CD4-positive, alpha-beta memory T cell (primary cell): ENCODE measurements around the gene SIRT4. TPM values are rescaled to one million over a fixed set of nuclear protein-coding genes. Genes with fewer than 3 reads are reported as not detected.

ENCODE experiments used
- CTCF ChIA-PET: fragments of 350-600 bp; sonication (Branson Sonifier 250); formaldehyde crosslinking; loops from one replicate; lab custom pipeline; 2021; ENCODE audit warnings: inconsistent platforms; ENCODE audit not compliant: partially characterized antibody; lab: Charles Lee
- POLR2A ChIA-PET: fragments of 350-600 bp; sonication (Branson Sonifier 250); formaldehyde crosslinking; loops from one replicate; lab custom pipeline; 2021; ENCODE audit not compliant: partially characterized antibody; lab: Charles Lee
- DNase-seq, 5 donors: peaks; one replicate each; pipeline versions ENCODE4 v3.0.0 to v3.0.0-alpha.2; 2020 to 2022; ENCODE audit warnings: mixed read lengths in 1 of 5
- H3K27ac ChIP-seq: one replicate; pipeline ENCODE4 v1.7.0; 2013; ENCODE audit warnings: low read depth, low read length
- H3K27me3 ChIP-seq: 2 replicates; pipeline ENCODE4 v1.7.0; 2013; ENCODE audit warnings: mild to moderate bottlenecking, low read length, moderate library complexity; ENCODE audit not compliant: insufficient read depth
- H3K36me3 ChIP-seq: 2 replicates; pipeline ENCODE4 v1.7.0; 2013; ENCODE audit warnings: mild to moderate bottlenecking, low read length, moderate library complexity; ENCODE audit not compliant: insufficient read depth
- H3K4me1 ChIP-seq: 2 replicates; pipeline ENCODE4 v1.7.0; 2013; ENCODE audit warnings: mild to moderate bottlenecking, low read length, moderate library complexity; ENCODE audit not compliant: insufficient read depth
- H3K4me3 ChIP-seq, 2 donors: one replicate each; pipeline ENCODE4 v1.7.0; 2013; ENCODE audit warnings: low read length in 2 of 2, mild to moderate bottlenecking in 1 of 2
- H3K9me3 ChIP-seq, 2 donors: one replicate each; pipeline ENCODE4 v1.7.0; 2013; ENCODE audit warnings: low read length in 2 of 2, control low read depth in 1 of 2; ENCODE audit not compliant: control insufficient read depth in 1 of 2
- H3K27ac Mint-ChIP-seq, 7 donors: one replicate each; pipeline ENCODE4 v1.8.0; 2020 to 2021; ENCODE audit warnings: mixed read lengths in 7 of 7, mild to moderate bottlenecking in 6 of 7, inconsistent platforms in 3 of 7, moderate library complexity in 3 of 7
- H3K27me3 Mint-ChIP-seq, 2 donors: one replicate each; pipeline ENCODE4 v1.8.0; 2020 to 2021; ENCODE audit warnings: mixed read lengths in 2 of 2
- H3K36me3 Mint-ChIP-seq, 2 donors: one replicate each; pipeline ENCODE4 v1.8.0; 2020 to 2021; ENCODE audit warnings: mixed read lengths in 2 of 2, inconsistent platforms in 1 of 2, mild to moderate bottlenecking in 1 of 2
- H3K4me1 Mint-ChIP-seq, 4 donors: one replicate each; pipeline ENCODE4 v1.8.0; 2020 to 2021; ENCODE audit warnings: mixed read lengths in 4 of 4, mild to moderate bottlenecking in 1 of 4
- H3K4me3 Mint-ChIP-seq, 8 donors: one replicate each; pipeline ENCODE4 v1.8.0; 2020 to 2021; ENCODE audit warnings: mixed read lengths in 8 of 8, mild to moderate bottlenecking in 7 of 8, moderate library complexity in 6 of 8, inconsistent platforms in 3 of 8
- H3K9me3 Mint-ChIP-seq, 8 donors: one replicate each; pipeline ENCODE4 v1.8.0; 2020 to 2021; ENCODE audit warnings: mixed read lengths in 8 of 8, mild to moderate bottlenecking in 5 of 8, inconsistent platforms in 3 of 8, moderate library complexity in 1 of 8
- intact Hi-C: fragments of 100-400 bp; cut with micrococcal nuclease; formaldehyde crosslinking; loops from one replicate; pipeline ENCODE4 v1.15.1; 2023
- polyA plus RNA-seq, 2 donors: library from polyadenylated mRNA; unstranded; fragments of 300-500 nt; fragmentation: Illumina TruSeq; gene quantifications; one replicate each; pipeline ENCODE4 v1.2.3, GENCODE V29; 2021
- total RNA-seq, 2 experiments: library from RNA; stranded (reverse); gene quantifications; one replicate each; pipeline ENCODE4 v1.2.3, GENCODE V29; 2021

Gene SIRT4
- total and polyA plus RNA-seq, 4 experiments from 2014 or later, result 0.46 to 5.9 (median 3.5) TPM

DNA sequence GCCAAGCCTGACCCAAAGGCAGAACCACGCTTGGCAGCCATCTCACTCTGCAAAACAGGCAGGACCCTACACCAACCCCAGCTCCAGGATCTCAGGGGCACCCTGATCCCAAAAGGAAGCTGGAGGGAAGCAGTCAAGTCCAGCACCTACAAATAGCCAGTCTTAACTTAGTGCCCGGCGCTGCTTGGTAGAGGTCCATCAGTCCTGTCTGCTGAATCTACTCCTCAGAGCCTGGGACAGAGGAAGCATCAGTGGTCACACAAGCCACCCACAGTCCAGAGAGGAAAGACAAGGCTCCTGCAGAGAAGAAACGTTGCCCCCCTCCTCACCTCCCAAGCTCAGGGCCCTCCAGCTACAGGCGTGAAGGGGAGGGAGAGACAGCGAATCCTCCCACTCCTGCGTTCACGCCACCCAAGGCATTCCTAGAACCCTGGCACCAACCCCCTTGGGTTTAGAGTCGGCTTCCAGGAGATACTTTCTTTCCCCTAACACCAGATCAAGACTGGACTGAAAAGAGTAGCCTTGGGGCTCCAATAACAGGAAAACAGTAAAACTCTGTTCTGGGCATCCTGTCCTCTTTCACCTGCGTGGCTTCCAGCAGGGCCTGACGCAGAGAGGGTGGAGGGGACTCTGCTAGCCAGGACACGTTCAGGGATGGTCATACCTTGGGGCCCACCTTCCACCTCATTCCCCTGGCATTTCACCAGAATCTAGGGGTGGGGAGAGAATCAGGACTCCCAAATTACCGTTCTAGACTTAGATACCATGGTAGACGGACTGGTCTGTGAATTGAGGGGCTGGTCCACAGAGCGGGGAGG lies 37.8 kb upstream of the SIRT4 start:
- peaks cover 13 to 38% of the 10 kb centered on the region in 2 donors for H3K36me3 Mint-ChIP-seq
- ChIA-PET CTCF (interaction anchor here (0.7 to 32.3 kb wide), 8 partner anchors 14 to 114 kb away, joined by 3 to 1075 read pairs (median 60); partner anchors contain the start of genes RNU4-1, RNU4-2, RPLP0 and SIRT4), POLR2A (interaction anchor here (0.6 to 12.5 kb wide), 8 partner anchors 14 to 832 kb away, joined by 3 to 338 read pairs (median 92); partner anchors contain the start of genes RAB35, RNU4-1, RNU4-2 and RPLP0)
- peak in 1 of 5 donors; percentile 29 for DNase-seq
- H3K4me3 ChIP-seq, result peak overlapping the region; percentile 59 to 85
- H3K4me1 Mint-ChIP-seq, result peaks cover 35 to 65% (median 49%) of the 10 kb centered on the region in 4 donors
- H3K36me3 ChIP-seq, result no peaks in the 10 kb centered on the region
- peak overlapping the region; percentile 89 to 100 (median 94) for H3K4me3 Mint-ChIP-seq
- peak overlapping the region; percentile 92 to 98 (median 96) for H3K27ac Mint-ChIP-seq
- no peaks in the 10 kb centered on the region for H3K9me3 ChIP-seq
- peak overlapping the region; percentile 81 for H3K27ac ChIP-seq
- peaks cover 57% of the 10 kb centered on the region for H3K4me1 ChIP-seq
- peaks cover 0 to 1% (median 0%) of the 10 kb centered on the region in 8 donors for H3K9me3 Mint-ChIP-seq
- intact Hi-C loops, result no loop called here
- H3K27me3 Mint-ChIP-seq, result no peaks in the 10 kb centered on the region
- no peaks in the 10 kb centered on the region for H3K27me3 ChIP-seq

- intact Hi-C loops, result loop anchor here (1.0 kb wide), 4 partner anchors 13 to 64 kb away; partner anchors contain the start of genes RNU4-1 and RPLP0
- no peaks in the 10 kb centered on the region for H3K27me3 Mint-ChIP-seq
- peak in 1 of 5 donors; percentile 50 for DNase-seq
- H3K4me1 Mint-ChIP-seq, result peaks cover 28 to 58% (median 43%) of the 10 kb centered on the region in 4 donors
- Histone ChIP-seq H3K36me3 (no peaks in the 10 kb centered on the region), H3K27me3 (no peaks in the 10 kb centered on the region), H3K27ac (peak overlapping the region; percentile 81), H3K4me3 (peak overlapping the region; percentile 59 to 85), H3K4me1 (peaks cover 50% of the 10 kb centered on the region), H3K9me3 (no peaks in the 10 kb centered on the region)
- peak overlapping the region; percentile 89 to 100 (median 94) for H3K4me3 Mint-ChIP-seq
- peaks cover 0 to 1% (median 0%) of the 10 kb centered on the region in 8 donors for H3K9me3 Mint-ChIP-seq
- ChIA-PET POLR2A (interaction anchor here (0.7 to 12.5 kb wide), 14 partner anchors 14 to 148 kb away, joined by 3 to 338 read pairs (median 5); partner anchors contain the start of genes RAB35, RNU4-1, RNU4-2 and RPLP0), CTCF (interaction anchor here (0.7 to 32.3 kb wide), 10 partner anchors 15 to 148 kb away, joined by 3 to 1075 read pairs (median 18); partner anchors contain the start of genes RAB35, RNU4-1, RNU4-2 and RPLP0)
- H3K27ac Mint-ChIP-seq, result peak overlapping the region; percentile 92 to 98 (median 96)
- H3K36me3 Mint-ChIP-seq, result peaks cover 9 to 32% of the 10 kb centered on the region in 2 donors
These were observed 37.1 kb upstream of the SIRT4 start for GRCh38 chr12:120264904-120265472.

- H3K27me3 ChIP-seq, result no peaks in the 10 kb centered on the region
- Mint-ChIP-seq H3K9me3 (peaks cover 0 to 1% (median 0%) of the 10 kb centered on the region in 8 donors), H3K4me3 (peak within 1 kb of the TSS; percentile 89 to 100 (median 94)), H3K4me1 (peaks cover 24 to 51% (median 37%) of the 10 kb centered on the region in 4 donors), H3K36me3 (peaks cover 9 to 27% of the 10 kb centered on the region in 2 donors), H3K27me3 (no peaks in the 10 kb centered on the region), H3K27ac (peak within 1 kb of the TSS; percentile 92 to 98 (median 96))
- intact Hi-C loops, result loop anchor here (1.0 kb wide), 4 partner anchors 13 to 64 kb away; partner anchors contain the start of genes RNU4-1 and RPLP0
- H3K9me3 ChIP-seq, result no peaks in the 10 kb centered on the region
- ChIA-PET POLR2A (interaction anchor here (0.7 to 12.5 kb wide), 14 partner anchors 15 to 148 kb away, joined by 3 to 338 read pairs (median 5); partner anchors contain the start of genes RAB35, RNU4-1, RNU4-2 and RPLP0), CTCF (interaction anchor here (0.7 to 32.3 kb wide), 12 partner anchors 16 to 192 kb away, joined by 3 to 1075 read pairs (median 5); partner anchors contain the start of genes RAB35, RNU4-1, RNU4-2 and RPLP0)
- peaks cover 44% of the 10 kb centered on the region for H3K4me1 ChIP-seq
- H3K36me3 ChIP-seq, result no peaks in the 10 kb centered on the region
- peak; percentile 84 to 93 (median 89) for DNase-seq
- peak within 1 kb of the TSS; percentile 59 to 85 for H3K4me3 ChIP-seq
- H3K27ac ChIP-seq, result peak within 1 kb of the TSS; percentile 81
These were observed 36.5 kb upstream of the SIRT4 start, which contains the start of gene PXN for GRCh38 chr12:120265473-120266179. PXN (minus strand) TSS chr12:120265730; CDS start chr12:120265629, 101 bp downstream.

DNA sequence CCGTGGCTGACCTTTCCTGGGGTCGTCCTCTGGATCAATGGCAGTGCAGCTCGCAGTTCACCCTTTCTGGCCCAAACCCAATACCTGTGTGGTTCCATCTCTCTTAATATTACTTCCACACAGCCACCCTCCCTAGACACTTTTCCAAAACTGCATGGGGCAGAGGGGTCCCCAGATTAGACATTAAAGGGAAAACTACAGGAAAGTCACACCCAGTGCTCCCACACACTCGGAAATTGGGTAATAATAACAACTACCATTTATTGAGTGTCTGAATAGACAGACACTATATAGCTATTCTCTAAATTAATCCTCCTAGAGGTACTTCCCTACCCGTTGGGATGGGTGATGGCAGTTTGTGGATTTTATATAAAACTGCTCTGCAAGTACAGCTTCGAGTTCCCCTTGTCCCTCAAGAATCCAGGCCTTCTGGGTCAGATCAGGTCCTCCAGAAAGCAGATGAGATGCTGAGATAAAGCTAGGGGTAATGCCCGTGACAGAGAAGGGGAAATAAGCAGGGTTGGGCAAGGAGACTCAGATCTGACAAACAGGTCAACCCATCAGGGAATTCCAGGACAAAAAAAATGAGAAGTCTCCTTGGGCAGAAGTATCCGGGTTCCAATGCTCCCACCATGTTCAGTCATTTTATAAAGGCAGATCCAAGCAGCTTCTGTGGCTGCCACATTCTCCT lies 35.8 kb upstream of the SIRT4 start:
- H3K4me1 ChIP-seq, result peaks cover 37% of the 10 kb centered on the region
- no peaks in the 10 kb centered on the region for H3K36me3 ChIP-seq
- Mint-ChIP-seq H3K27ac (peak overlapping the region in 6 of 7 donors; percentile 47 to 96 (median 88)), H3K9me3 (peaks cover 0 to 1% (median 0%) of the 10 kb centered on the region in 8 donors), H3K4me1 (peaks cover 21 to 44% (median 30%) of the 10 kb centered on the region in 4 donors), H3K27me3 (no peaks in the 10 kb centered on the region), H3K36me3 (peaks cover 9 to 24% of the 10 kb centered on the region in 2 donors), H3K4me3 (peak overlapping the region; percentile 78 to 95 (median 86))
- H3K27me3 ChIP-seq, result no peaks in the 10 kb centered on the region
- ChIA-PET POLR2A (interaction anchor here (0.9 to 12.5 kb wide), 10 partner anchors 16 to 65 kb away, joined by 3 to 338 read pairs (median 44); partner anchors contain the start of genes RNU4-1, RNU4-2, RPLP0 and SIRT4), CTCF (interaction anchor here (0.7 to 32.3 kb wide), 10 partner anchors 16 to 191 kb away, joined by 3 to 1075 read pairs (median 18); partner anchors contain the start of genes RNU4-1, RNU4-2 and RPLP0)
- H3K27ac ChIP-seq, result peak overlapping the region; percentile 32
- no peak for DNase-seq
- intact Hi-C loops, result no loop called here
- H3K9me3 ChIP-seq, result no peaks in the 10 kb centered on the region
- H3K4me3 ChIP-seq, result no peak overlapping the region

DNA sequence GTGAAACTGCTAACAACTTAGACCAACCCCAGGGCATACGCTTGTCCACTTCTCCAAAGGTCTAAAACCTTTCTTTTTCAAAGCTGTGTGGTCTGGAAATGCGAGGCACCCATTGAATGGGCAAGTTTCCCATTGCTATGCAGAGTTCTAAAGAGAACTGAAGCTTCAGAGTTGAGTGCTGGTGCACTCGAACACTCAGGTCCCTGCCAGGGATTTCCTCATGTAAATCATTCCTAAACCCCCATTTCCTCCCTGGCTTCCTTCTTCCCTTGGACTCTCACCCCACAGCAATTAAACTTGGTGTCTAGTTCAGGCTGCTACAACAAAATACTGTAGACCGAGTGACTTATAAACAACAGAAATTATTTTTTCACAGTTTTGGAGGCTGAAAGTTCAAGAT lies 34.4 kb upstream of the SIRT4 start:
- no peaks in the 10 kb centered on the region for H3K9me3 ChIP-seq
- ChIA-PET POLR2A (interaction anchor here (0.8 to 12.5 kb wide), 5 partner anchors 17 to 67 kb away, joined by 3 to 338 read pairs (median 176); partner anchors contain the start of genes RNU4-1, RNU4-2 and RPLP0), CTCF (interaction anchor here (5.8 to 32.3 kb wide), 5 partner anchors 18 to 67 kb away, joined by 32 to 1075 read pairs (median 114); partner anchors contain the start of genes RNU4-1, RNU4-2 and RPLP0)
- Mint-ChIP-seq H3K36me3 (peaks cover 5 to 18% of the 10 kb centered on the region in 2 donors), H3K9me3 (peaks cover 0 to 1% (median 0%) of the 10 kb centered on the region in 8 donors), H3K4me3 (no peak overlapping the region), H3K4me1 (peaks cover 8 to 30% (median 17%) of the 10 kb centered on the region in 4 donors), H3K27me3 (no peaks in the 10 kb centered on the region), H3K27ac (peak overlapping the region in 1 of 7 donors; percentile 18)
- H3K27me3 ChIP-seq, result no peaks in the 10 kb centered on the region
- H3K36me3 ChIP-seq, result no peaks in the 10 kb centered on the region
- intact Hi-C loops, result no loop called here
- H3K4me1 ChIP-seq, result peaks cover 23% of the 10 kb centered on the region
- no peak overlapping the region for H3K4me3 ChIP-seq
- no peak for DNase-seq
- H3K27ac ChIP-seq, result no peak overlapping the region
